GM04503 (cell line): ENCODE measurements around the gene CD300LD.
"Not testable (repeated sequence)": the region's sequence is repeated elsewhere in the genome, so short reads cannot be mapped to it uniquely, and the experiment has no call there.

Experiments used
- DNase-seq: peaks from one replicate; pipeline ENCODE4 v3.0.0-alpha.2; 2012; ENCODE audit warnings: low read depth

Gene CD300LD

GRCh38 chr17:74571621-74572270, 20.3 kb downstream of the CD300LD start:
- no peak for DNase-seq

GRCh38 chr17:74569020-74570003, 22.8 kb downstream of the CD300LD start:
- peak; percentile 78 for DNase-seq

GRCh38 chr17:74568106-74568873, 23.8 kb downstream of the CD300LD start:
- no peak for DNase-seq

- DNase-seq, result no peak
Measured at GRCh38 chr17:74567397-74567796, 24.7 kb downstream of the CD300LD start, which contains the start of gene CD300H. CD300H (minus strand) TSS chr17:74567509.

GRCh38 chr17:74566132-74566753, 25.8 kb downstream of the CD300LD start:
- no peak for DNase-seq

GRCh38 chr17:74565126-74565525, 27.0 kb downstream of the CD300LD start:
- no peak for DNase-seq

GRCh38 chr17:74563358-74563757, 28.7 kb downstream of the CD300LD start:
- no peak for DNase-seq

GRCh38 chr17:74561586-74561985, 30.5 kb downstream of the CD300LD start:
- DNase-seq, result no peak

GRCh38 chr17:74558882-74559519, 33.1 kb downstream of the CD300LD start:
- DNase-seq, result no peak

GRCh38 chr17:74558402-74558801, 33.7 kb downstream of the CD300LD start:
- not testable (repeated sequence) for DNase-seq

GRCh38 chr17:74555427-74555940, 36.6 kb downstream of the CD300LD start:
- DNase-seq, result no peak

GRCh38 chr17:74554909-74555308, 37.2 kb downstream of the CD300LD start:
- DNase-seq, result no peak

GRCh38 chr17:74552037-74552436, 40.0 kb downstream of the CD300LD start:
- DNase-seq, result no peak

- DNase-seq, result no peak
Measured at GRCh38 chr17:74550602-74551001, 41.5 kb downstream of the CD300LD start.

GRCh38 chr17:74549343-74549742, 42.7 kb downstream of the CD300LD start:
- DNase-seq, result no peak

GRCh38 chr17:74547736-74548135, 44.3 kb downstream of the CD300LD start:
- no peak for DNase-seq

GRCh38 chr17:74547264-74547663, 44.8 kb downstream of the CD300LD start:
- no peak for DNase-seq

- DNase-seq, result no peak
Measured at GRCh38 chr17:74546586-74546985, 45.5 kb downstream of the CD300LD start.

- no peak for DNase-seq
Measured at GRCh38 chr17:74545843-74546230, 46.2 kb downstream of the CD300LD start, which contains the start of gene CD300C. CD300C (minus strand) TSS chr17:74546115; CDS start chr17:74545782, 333 bp downstream.

- DNase-seq, result no peak
Measured at GRCh38 chr17:74544991-74545842, 46.9 kb downstream of the CD300LD start.
